ENCODE results near the gene DUSP7.

DNA sequence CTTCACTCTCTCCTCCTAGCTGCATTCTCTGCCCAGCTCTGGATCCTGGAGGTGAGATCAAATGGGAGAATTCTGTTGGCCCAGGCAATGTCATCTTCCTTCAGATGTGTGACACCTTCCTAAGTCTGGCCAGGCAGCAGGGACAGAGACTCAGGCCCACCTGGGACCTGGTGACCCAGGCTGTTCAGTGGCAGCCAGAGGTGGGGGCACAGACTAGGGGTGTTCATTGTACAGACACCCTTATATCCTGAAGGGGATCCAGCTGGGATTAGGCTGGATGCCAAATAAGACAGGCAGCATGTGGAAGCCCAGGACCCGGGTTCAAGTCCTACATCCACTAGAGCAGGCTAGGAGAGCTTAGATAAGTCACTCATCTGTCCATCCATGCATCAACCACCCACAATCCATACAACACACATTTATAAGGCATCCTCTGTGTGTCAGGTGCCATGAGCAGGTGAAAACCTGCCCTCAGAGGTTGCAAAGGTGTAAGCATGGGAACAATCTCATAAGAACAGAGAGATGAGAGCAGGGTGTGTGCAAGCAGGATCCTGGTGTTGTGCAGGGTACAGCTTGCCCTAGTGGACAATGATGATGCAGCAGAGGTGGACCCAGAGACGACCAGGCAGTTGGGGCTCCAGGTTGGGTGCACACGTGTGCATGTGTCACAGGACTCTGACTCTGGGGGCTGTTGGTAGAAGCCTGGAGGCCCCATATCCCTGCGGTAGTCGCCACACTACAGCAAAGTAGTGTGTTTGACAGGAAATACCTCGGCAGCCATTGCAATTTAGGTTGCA is 42.4 kb downstream of the DUSP7 start:
- TF ChIP-seq EZH2 (IDR thresholded peaks at IDR 0.05; ENCODE audit: borderline replicate concordance, low read depth, low read length, poor library complexity, severe bottlenecking), result no peak
- TF ChIP-seq, protein P1, sequence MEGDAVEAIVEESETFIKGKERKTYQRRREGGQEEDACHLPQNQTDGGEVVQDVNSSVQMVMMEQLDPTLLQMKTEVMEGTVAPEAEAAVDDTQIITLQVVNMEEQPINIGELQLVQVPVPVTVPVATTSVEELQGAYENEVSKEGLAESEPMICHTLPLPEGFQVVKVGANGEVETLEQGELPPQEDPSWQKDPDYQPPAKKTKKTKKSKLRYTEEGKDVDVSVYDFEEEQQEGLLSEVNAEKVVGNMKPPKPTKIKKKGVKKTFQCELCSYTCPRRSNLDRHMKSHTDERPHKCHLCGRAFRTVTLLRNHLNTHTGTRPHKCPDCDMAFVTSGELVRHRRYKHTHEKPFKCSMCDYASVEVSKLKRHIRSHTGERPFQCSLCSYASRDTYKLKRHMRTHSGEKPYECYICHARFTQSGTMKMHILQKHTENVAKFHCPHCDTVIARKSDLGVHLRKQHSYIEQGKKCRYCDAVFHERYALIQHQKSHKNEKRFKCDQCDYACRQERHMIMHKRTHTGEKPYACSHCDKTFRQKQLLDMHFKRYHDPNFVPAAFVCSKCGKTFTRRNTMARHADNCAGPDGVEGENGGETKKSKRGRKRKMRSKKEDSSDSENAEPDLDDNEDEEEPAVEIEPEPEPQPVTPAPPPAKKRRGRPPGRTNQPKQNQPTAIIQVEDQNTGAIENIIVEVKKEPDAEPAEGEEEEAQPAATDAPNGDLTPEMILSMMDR (conservative IDR thresholded peaks at IDR 0.05; ENCODE audit: low read depth, low read length), result no peak

Measured in A673 (cell line).